Measurements from ENCODE around the gene IRF7.

GRCh38 chr11:573146-573759 lies 42.5 kb downstream of the IRF7 start:
- TF ChIP-seq EZH2 (IDR thresholded peaks at IDR 0.05; ENCODE audit: borderline replicate concordance, low read depth, low read length, severe bottlenecking) (no peak), POLR2AphosphoS5 (IDR thresholded peaks at IDR 0.05; ENCODE audit: insufficient read depth, low read depth, low read length) (no peak)
